Mammary epithelial cell (primary cell): Measurements from ENCODE around the gene CCDC187.

ENCODE experiments used
- EZH2 ChIP-seq: IDR thresholded peaks from 2 replicates; pipeline ENCODE4 v1.6.1; 2012; ENCODE audit warnings: low read length, inconsistent platforms, borderline replicate concordance
- TF ChIP-seq, protein P1 (sequence below), 2 donors: IDR thresholded peaks in 1 of 2; conservative IDR thresholded peaks in 1 of 2; 2 replicates each; pipeline ENCODE4 v1.5.1; 2011 to 2012; ENCODE audit warnings: inconsistent platforms in 2 of 2, low read length in 2 of 2, mild to moderate bottlenecking in 2 of 2, control low read depth in 1 of 2, low read depth in 1 of 2; ENCODE audit not compliant: insufficient read depth in 1 of 2; ENCODE audit errors: extremely low read depth in 1 of 2

DNA sequence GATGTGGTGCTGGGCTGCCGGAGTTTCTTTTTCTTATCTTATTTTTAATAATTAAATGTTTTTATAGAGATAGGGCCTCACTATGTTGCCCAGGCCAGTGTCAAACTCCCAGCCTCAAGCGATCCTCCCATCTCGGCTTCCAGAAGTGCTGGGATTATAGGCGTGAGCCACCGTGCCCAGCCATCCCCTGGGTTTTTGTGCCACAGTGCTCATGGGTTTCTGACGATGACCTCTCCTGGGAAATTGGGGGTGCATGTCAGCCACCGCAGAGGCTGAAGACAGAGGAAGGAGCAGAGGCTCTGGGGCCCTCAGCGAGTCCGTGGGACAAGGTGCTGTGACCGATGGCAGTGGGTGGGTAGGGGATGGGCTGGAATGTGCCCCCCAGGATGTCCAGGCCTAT lies 37.9 kb upstream of the CCDC187 start:
- TF ChIP-seq, protein P1, sequence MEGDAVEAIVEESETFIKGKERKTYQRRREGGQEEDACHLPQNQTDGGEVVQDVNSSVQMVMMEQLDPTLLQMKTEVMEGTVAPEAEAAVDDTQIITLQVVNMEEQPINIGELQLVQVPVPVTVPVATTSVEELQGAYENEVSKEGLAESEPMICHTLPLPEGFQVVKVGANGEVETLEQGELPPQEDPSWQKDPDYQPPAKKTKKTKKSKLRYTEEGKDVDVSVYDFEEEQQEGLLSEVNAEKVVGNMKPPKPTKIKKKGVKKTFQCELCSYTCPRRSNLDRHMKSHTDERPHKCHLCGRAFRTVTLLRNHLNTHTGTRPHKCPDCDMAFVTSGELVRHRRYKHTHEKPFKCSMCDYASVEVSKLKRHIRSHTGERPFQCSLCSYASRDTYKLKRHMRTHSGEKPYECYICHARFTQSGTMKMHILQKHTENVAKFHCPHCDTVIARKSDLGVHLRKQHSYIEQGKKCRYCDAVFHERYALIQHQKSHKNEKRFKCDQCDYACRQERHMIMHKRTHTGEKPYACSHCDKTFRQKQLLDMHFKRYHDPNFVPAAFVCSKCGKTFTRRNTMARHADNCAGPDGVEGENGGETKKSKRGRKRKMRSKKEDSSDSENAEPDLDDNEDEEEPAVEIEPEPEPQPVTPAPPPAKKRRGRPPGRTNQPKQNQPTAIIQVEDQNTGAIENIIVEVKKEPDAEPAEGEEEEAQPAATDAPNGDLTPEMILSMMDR (conservative IDR thresholded peaks at IDR 0.05 in 1 of 2, IDR thresholded peaks at IDR 0.05 in 1 of 2; ENCODE audit: extremely low read depth in 1 of 2, insufficient read depth in 1 of 2, low read depth in 1 of 2, low read length in 2 of 2), result no peak
- no peak for TF ChIP-seq EZH2
